ENCODE measurements around the gene IL1RAPL1.

GRCh38 chrX:29196501-29196900, 609.3 kb downstream of the IL1RAPL1 start:
- TF ChIP-seq CTCF (IDR thresholded peaks at IDR 0.05) (no peak), POLR2A (IDR thresholded peaks at IDR 0.05) (no peak), EP300 (IDR thresholded peaks at IDR 0.05) (no peak)

Measured in tibial nerve (tissue), 4 donors.